ENCODE results near the gene AHCYL2.

- no peak for TF ChIP-seq EZH2 (IDR thresholded peaks at IDR 0.05)
- TF ChIP-seq POLR2AphosphoS5 (IDR thresholded peaks at IDR 0.05; ENCODE audit: borderline replicate concordance, low read depth, low read length) = no peak
- no peak for TF ChIP-seq FOXP2 (optimal IDR thresholded peaks at IDR 0.05; ENCODE audit: control extremely low read depth, extremely low read length, insufficient read depth)
Observed at GRCh38 chr7:129225931-129226572, 1.2 kb downstream of the AHCYL2 start.

All from SK-N-MC (cell line).